GM19099 (cell line): ENCODE measurements around the gene DUSP11.
"Not testable (repeated sequence)": the region's sequence is repeated elsewhere in the genome, so short reads cannot be mapped to it uniquely, and the experiment has no call there.

Experiments used
- POLR2A ChIP-seq: IDR thresholded peaks from 3 replicates; pipeline ENCODE4 v1.6.1; 2011; ENCODE audit warnings: low read depth; ENCODE audit not compliant: insufficient read length; ENCODE audit errors: extremely low read depth

DUSP11 gene

DNA sequence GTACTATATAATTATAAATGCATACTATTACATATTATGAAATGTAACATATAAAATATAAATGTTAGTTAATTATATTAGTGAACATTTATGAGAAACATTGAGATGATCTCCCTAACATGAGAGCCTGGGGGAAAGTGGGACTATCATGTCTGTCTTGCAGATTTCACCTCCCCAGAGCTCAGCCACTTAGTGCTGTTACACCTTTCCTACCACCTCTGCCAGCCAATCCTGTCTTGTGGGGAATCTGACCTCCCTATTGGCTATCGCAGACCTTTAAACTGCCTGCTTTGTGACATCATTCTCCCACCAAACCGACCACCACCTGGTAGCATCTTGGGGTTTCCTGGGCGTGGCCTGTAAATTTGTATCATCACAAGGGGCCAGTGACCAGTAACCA lies 4.0 kb upstream of the DUSP11 start, which contains the start of gene C2orf78:
Gene C2orf78 (plus strand): TSS at position 301 of the 400 bp plus-strand sequence. CDS start 127 bp downstream, outside the sequence.
- not testable (repeated sequence) for TF ChIP-seq POLR2A

DNA sequence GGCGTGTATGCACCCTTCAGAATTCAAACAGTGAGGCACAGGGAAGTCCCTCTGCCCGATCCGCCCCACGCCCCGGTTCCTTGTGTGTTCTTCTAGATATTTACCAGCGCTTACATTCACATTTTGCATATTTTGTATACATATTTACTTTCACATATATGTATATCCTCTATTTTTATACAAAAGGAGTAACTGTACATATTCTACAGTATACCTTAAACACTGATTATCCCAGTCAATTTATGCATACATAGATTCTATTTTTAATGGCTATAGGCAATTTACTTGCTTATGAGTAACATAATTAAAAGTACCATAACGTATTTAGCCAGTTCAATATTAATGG lies 307 bp upstream of the DUSP11 start:
- no peak for TF ChIP-seq POLR2A

DNA sequence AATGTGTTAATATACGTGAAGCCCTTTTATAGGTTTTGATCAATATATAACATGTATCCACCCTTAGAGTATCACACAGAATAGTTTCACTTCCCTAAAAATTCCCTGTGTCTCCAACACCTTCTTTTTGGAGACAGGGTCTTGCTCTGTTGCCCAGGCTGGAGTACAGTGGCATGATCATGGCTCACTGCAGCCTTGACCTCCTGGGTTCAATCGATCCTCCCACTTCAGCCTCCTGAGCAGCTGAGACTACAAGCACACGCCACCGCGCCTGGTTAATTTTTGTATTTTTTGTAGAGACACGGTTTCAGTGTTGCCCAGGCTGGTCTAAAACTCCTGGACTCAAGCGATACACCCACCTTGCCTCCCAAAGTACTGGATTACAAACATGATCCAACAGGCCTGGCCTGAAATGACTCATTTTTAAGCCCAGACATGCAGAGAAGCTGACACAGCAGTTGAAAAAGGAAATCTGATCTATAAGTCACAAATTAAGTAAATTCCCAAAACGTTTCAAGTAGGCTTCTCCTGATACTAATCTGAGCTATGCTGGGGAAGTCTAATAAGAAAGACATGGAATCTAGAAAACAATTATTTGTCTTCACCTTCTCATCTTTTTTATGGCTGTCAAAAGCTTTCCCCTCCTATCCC lies 2.9 kb downstream of the DUSP11 start:
- TF ChIP-seq POLR2A, result no peak

DNA sequence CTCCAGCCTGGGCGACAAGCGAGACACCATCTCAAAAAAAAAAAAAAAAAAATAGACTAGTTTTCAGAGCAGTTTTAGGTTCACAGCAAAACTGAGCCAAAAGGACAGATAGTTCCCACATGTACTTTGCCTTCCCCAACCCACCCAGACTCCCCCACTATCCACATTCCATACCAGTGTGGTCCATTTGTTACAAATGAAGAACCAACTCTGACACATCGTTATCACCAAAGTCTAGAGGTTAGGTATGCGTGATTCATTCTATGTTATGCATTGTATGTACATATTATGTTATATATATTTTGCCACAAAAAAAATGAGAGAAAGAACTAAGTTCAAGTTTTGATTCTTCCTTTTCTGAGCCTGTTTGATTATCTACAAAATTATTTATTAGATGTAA lies 3.5 kb downstream of the DUSP11 start:
- TF ChIP-seq POLR2A, result no peak

DNA sequence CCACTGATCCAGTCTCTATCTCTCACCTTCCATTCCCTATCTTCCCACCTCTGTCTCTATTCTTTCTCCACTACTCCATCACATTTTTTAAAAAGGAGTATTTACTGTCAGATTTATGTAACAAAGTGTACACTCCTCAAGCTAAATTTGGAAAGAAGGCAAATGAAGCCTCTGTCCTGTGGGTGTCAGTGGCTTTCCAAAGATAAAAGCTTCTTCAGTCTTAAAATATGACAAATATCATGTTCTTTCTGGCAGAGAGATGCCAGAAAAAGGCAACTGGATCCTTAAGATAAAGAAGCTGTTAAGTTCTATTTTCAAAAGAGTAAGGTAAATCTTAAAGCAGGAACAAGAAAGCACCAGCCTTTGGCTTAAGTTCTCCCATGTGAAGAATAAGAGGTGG lies 7.1 kb downstream of the DUSP11 start:
- TF ChIP-seq POLR2A, result no peak

DNA sequence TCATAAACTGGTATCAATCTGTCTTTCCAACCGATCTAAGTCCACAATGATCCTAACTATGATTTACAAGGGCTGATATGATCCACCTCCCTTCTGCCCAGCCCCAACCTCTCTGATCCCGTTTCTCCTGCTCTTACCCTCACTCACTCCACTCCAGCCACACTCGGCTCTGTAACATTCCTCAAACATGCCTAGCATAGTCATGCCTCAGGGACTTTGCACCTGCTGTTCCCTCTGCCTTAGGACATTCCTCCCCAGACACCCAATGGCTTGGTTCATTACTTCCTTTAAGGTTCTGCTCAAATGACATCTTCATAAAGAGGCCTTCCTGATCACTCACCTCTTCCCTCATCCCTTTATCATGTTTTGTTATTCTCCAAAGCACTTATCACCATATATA lies 9.2 kb downstream of the DUSP11 start:
- no peak for TF ChIP-seq POLR2A

DNA sequence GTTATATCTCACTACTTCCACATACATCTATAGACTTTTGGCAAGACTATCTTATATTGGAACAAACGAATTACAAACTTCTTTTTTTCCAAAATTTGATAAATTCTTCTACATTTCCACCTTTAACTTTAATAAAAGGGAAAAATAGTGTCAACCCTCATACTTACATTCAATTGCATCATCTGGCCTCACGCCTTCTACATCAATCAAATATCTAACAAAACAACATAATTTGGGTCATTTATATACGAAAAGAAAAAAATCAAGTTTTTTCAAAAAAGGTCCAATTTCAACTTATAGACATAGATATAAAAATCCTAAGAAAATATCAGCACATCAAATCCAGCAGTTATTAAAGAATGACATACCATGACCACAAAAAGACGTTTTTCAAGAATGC lies 12.9 kb downstream of the DUSP11 start:
- no peak for TF ChIP-seq POLR2A

DNA sequence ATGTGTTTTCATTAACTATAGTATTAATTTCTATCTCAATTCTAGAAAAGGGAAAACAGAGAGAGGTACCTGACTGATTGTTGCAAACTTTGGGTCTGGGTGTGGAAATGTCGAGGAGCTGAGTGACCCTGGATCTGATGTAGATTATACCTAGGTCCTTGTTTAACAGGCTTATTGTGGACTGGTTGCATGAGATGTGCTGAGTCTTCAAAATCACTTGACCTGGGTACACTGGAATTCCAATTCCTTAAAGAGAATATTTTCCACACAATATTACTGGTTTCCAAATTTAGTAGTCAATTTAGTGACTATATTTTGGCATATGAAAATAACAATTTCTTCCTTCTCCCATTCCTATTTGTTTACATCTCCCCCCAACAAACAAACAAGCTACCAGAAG lies 13.6 kb downstream of the DUSP11 start:
- no peak for TF ChIP-seq POLR2A

DNA sequence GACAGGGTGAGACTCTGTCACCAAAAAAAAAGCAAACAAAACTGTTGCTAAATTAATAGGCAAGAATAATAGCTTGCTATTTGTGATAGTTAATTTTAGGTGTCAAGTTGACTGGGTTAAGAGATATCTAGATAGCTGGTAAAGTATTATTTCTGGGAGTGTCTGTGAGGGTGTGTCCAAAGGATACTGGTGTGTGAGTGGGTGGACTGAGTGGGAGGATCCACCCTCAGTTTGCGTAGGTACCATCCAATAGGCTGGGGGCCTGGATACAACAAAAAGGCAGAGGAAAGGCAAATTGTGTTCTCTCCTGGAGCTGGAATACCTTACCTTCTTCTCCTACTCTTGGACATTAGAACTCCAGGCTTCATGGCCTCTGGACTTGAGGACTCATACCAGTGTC lies 15.0 kb downstream of the DUSP11 start:
- no peak for TF ChIP-seq POLR2A

DNA sequence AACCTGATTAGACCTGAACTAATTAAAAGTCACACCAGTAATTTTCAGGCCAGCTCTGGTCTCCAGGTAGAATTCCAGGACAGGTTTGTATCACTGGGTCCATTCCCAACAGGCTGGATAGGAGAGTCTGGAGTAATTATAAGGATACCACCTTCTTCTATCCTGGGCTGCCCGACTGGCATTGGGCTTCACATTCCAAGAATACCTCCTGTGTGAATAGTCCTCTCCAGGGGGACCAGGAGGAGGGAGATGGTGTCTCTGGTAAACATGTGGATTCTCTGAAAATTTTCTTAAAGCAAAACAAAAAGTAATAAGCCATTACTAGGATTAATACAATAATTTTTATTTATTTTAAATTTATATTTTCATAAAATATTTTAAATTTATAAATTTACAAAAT lies 17.3 kb downstream of the DUSP11 start:
- no peak for TF ChIP-seq POLR2A

DNA sequence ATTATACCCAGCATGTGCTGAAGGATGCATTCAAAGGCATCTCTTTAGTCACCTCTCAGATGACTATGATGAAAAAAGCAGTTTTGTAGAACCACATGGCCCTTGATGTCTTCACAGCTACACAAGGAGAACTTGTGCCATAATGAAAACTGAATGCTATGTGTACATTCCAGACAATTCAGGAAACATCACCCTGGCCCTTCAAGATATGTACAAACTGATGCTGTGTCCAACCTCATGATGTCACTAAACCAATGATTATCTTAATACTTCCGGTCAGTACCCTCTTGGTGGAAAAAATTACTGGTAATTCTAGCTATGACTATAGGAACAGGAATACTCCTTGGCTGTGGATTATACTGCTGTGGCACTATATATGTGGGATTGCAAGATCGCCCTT lies 20.0 kb downstream of the DUSP11 start:
- TF ChIP-seq POLR2A, result no peak

DNA sequence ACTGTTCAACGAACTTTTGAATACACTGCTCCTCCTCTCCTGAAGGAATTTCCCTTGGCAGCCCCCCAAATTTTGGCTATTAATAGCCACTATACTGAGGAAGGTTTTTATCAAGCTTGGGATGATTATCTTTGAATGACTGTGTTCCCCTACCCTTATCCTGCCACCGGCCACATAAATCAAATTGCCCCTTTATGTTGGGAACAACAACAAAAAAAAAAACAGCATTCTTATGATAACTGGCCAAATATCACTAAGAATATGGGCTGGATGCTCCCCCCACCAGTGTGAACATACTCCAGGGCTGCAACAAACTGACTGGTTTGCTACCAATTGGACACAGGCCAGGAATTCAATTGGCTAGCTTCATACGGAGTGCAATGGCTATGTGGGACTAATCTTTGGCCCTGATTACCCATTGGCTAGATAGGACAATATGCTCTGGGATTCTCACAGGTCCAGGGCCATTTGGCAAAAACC lies 20.6 kb downstream of the DUSP11 start:
- no peak for TF ChIP-seq POLR2A

DNA sequence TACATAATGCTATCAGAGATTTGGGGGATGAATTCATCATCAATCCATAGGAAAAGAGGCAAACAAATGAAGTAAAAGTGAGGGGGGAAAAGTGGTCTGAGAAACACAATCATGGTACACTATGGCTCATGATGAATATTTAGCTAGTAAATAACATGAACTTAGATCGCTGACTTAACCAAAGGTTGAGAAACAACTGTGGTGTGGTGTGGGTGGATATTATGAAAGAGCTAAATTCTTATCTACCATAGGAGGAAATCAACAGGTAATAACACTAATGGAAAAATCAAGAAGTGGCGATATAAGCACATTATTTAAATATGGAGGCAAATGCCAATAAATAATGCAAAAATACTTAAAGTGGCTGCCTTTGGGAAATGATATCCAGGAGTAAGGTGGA lies 30.6 kb downstream of the DUSP11 start:
- TF ChIP-seq POLR2A, result no peak

DNA sequence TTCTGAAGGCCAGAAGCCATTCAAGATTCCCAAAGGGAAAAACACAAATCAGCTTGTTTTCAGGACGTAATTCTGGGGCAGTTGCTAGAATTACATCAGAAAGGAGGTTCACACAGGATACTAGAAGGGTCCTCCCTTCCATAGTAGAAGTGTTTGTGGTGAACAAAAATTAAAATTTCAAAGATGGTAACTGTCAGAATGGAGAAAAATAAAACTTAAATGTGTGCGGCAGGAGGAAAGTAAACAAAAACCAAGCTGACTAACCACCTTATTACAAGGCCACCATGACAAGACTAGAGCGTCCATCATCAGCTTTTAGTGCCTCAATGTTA lies 33.1 kb downstream of the DUSP11 start:
- TF ChIP-seq POLR2A, result no peak

DNA sequence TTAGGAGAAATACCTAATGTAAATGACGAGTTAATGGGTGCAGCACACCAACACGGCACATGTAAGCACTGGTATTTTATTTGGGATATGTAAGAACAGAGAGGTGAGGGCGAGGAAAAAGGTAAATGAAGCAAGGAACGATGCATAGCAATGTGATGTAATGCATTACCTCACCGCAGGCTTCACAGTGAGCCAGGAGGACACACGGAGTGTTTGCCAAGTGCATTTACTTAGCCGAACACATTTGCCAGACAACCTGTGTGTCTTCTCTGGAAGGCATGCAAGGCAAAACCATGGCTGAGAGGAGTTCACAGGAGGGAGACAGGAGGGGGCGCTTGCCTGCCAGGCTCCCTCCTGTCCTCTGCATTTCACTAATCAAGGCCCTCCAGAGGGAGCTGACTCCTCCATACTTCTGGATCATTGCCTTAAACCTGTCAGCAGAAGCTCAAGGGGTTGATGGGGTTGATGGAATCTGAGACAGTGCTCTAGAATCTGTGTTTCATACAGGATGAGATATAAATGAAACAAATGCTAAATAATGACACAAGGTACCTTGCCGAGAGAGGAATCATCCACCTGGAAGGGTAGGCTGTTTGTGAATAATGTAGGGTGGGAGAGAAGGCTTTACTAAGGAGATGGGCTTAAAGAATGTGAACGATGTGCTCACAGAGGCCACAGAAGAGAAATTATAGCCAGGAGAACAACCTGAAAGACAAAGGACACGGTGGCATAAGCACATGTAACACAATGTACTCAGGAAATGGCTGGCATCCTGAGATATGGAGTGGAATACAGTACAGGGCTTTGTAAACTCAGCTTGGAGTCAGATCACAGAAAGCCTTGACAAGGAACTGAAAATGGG lies 33.7 kb downstream of the DUSP11 start:
- no peak for TF ChIP-seq POLR2A

DNA sequence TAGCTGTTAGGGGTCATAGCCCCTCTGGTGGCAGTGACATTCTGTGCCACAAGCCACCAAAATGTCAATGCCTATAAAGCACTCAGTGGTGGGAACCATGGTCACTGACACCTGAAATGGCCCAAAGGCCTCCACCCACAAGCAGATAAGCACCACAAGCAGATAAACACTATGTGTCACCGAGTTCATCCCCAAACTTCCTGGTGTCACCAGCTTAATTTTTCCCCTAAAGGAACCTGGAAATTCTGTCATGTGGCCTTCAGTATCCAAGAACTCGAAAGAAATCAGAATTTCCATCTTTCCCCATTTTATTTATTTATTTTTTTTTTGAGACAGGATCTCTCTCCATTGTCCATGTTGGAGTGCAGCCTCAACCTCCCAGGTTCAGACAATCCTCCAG lies 39.1 kb downstream of the DUSP11 start:
- TF ChIP-seq POLR2A, result no peak
